Suprapubic skin (tissue), 4 donors: Measurements from ENCODE around the gene HIBCH. TPM values are rescaled to one million over a fixed set of nuclear protein-coding genes. Genes with fewer than 3 reads are reported as not detected.

Experiments
- DNase-seq, 2 donors: peaks; one replicate each; pipeline ENCODE4 v3.0.0-alpha.2; 2019; ENCODE audit warnings: low spot score in 2 of 2
- H3K27ac ChIP-seq: fragments of 200-600 bp; sonication (generic); one replicate; pipeline ENCODE4 v1.5.1; 2019
- H3K27me3 ChIP-seq: fragments of 200-600 bp; sonication (generic); one replicate; pipeline ENCODE4 v1.5.1; 2019
- H3K36me3 ChIP-seq: fragments of 200-600 bp; sonication (generic); one replicate; pipeline ENCODE4 v1.5.1; 2019
- H3K4me1 ChIP-seq: fragments of 200-600 bp; sonication (generic); one replicate; pipeline ENCODE4 v1.5.1; 2019
- H3K4me3 ChIP-seq: fragments of 200-600 bp; sonication (generic); one replicate; pipeline ENCODE4 v1.5.1; 2019; ENCODE audit warnings: mild to moderate bottlenecking
- H3K9me3 ChIP-seq: fragments of 200-600 bp; sonication (generic); one replicate; pipeline ENCODE4 v1.5.1; 2019
- EP300 ChIP-seq: sonication (generic); formaldehyde crosslinking; IDR thresholded peaks from one replicate; pipeline ENCODE4 v1.6.1; 2017; ENCODE audit warnings: antibody characterized with exemption
- POLR2A ChIP-seq, 2 donors: fragments of 450-650 bp; IDR thresholded peaks; one replicate each; pipeline ENCODE4 v1.6.1; 2017; ENCODE audit warnings: antibody characterized with exemption in 2 of 2, mild to moderate bottlenecking in 2 of 2, moderate library complexity in 2 of 2
- POLR2AphosphoS5 ChIP-seq, 3 donors: sonication (generic); formaldehyde crosslinking; IDR thresholded peaks; one replicate each; pipeline ENCODE4 v1.6.1; 2017; ENCODE audit warnings: antibody characterized with exemption in 3 of 3
- WGBS: methylation state at CpG from one replicate; pipeline ENCODE4 v1.1.5; 2018; 5-methylcytosine and 5-hydroxymethylcytosine counted together
- total RNA-seq, 4 donors: library from RNA; depleted of rRNA; stranded (reverse); fragments of >200 nt; gene quantifications; one replicate each; pipeline ENCODE4 v1.1.0, GENCODE V29; 2016
- TF ChIP-seq, protein P1 (sequence below), 2 donors: fragments of 200-600 bp in 1 of 2; fragments of 450-650 bp in 1 of 2; sonication (generic) in 1 of 2; IDR thresholded peaks; one replicate each; pipeline ENCODE4 v1.5.1; 2016 to 2019; ENCODE audit warnings: antibody characterized with exemption in 2 of 2, mild to moderate bottlenecking in 1 of 2, moderate library complexity in 1 of 2

The HIBCH gene
- total RNA-seq, 4 donors from 2014 or later: 22.9 to 30.4 (median 24.9) TPM

DNA sequence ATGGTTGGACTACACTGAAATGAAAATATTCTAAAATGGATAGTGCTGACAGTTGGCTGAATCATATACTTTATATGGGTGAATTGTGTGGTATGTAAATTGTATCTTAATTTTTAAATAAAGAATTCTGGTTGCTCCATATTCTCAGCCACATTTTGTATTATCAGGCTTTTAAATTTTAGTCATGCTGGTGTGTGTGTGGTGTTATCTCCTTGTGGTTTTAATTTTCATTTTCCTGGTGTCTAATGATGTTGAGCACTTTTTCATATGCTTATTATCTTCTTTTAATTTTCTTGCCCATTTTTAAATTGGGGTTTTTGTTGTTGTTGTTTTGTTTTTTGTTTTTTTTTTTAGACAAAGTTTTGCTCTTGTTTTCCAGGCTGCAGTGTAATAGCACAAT is 3.8 kb upstream of the HIBCH start:
- no peak for DNase-seq
- no peak overlapping the region for H3K4me3 ChIP-seq
- no peak for TF ChIP-seq POLR2A (IDR thresholded peaks at IDR 0.05)
- TF ChIP-seq, protein P1, sequence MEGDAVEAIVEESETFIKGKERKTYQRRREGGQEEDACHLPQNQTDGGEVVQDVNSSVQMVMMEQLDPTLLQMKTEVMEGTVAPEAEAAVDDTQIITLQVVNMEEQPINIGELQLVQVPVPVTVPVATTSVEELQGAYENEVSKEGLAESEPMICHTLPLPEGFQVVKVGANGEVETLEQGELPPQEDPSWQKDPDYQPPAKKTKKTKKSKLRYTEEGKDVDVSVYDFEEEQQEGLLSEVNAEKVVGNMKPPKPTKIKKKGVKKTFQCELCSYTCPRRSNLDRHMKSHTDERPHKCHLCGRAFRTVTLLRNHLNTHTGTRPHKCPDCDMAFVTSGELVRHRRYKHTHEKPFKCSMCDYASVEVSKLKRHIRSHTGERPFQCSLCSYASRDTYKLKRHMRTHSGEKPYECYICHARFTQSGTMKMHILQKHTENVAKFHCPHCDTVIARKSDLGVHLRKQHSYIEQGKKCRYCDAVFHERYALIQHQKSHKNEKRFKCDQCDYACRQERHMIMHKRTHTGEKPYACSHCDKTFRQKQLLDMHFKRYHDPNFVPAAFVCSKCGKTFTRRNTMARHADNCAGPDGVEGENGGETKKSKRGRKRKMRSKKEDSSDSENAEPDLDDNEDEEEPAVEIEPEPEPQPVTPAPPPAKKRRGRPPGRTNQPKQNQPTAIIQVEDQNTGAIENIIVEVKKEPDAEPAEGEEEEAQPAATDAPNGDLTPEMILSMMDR (IDR thresholded peaks at IDR 0.05): no peak
- no peak for TF ChIP-seq POLR2AphosphoS5 (IDR thresholded peaks at IDR 0.05)
- no peaks in the 10 kb centered on the region for H3K9me3 ChIP-seq
- no peak overlapping the region for H3K27ac ChIP-seq
- H3K27me3 ChIP-seq: no peaks in the 10 kb centered on the region
- H3K36me3 ChIP-seq: no peaks in the 10 kb centered on the region
- H3K4me1 ChIP-seq: peaks cover 17% of the 10 kb centered on the region

DNA sequence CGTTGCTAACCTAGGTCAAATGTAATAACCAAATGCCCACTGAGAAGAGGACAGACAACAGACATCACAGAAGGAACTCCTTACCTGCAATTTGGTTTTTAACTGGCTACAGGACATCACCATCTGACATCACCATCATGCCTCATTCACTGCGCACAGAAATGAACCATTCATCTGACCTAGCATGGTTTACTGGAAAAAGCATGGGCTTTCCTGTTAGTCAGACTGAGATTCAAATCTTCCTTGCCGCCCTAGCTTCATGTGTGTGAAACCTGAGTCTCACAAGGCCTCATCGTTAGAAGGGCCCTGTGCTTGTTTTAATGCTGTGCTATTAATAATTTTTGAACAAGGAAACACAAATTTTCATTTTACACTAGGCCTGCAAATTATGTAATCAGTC is 1.1 kb upstream of the HIBCH start:
- WGBS: 84% methylated on average over 4 of the region's 4 CpGs
- peaks cover 38% of the 10 kb centered on the region for H3K4me1 ChIP-seq
- H3K9me3 ChIP-seq: no peaks in the 10 kb centered on the region
- no peak for DNase-seq
- H3K27me3 ChIP-seq: no peaks in the 10 kb centered on the region
- H3K36me3 ChIP-seq: no peaks in the 10 kb centered on the region
- peak overlapping the region; percentile 93 for H3K27ac ChIP-seq
- no peak for TF ChIP-seq POLR2AphosphoS5 (IDR thresholded peaks at IDR 0.05)
- TF ChIP-seq, protein P1 (IDR thresholded peaks at IDR 0.05): no peak
- TF ChIP-seq POLR2A (IDR thresholded peaks at IDR 0.05): no peak
- TF ChIP-seq EP300: no peak
- H3K4me3 ChIP-seq: no peak overlapping the region

DNA sequence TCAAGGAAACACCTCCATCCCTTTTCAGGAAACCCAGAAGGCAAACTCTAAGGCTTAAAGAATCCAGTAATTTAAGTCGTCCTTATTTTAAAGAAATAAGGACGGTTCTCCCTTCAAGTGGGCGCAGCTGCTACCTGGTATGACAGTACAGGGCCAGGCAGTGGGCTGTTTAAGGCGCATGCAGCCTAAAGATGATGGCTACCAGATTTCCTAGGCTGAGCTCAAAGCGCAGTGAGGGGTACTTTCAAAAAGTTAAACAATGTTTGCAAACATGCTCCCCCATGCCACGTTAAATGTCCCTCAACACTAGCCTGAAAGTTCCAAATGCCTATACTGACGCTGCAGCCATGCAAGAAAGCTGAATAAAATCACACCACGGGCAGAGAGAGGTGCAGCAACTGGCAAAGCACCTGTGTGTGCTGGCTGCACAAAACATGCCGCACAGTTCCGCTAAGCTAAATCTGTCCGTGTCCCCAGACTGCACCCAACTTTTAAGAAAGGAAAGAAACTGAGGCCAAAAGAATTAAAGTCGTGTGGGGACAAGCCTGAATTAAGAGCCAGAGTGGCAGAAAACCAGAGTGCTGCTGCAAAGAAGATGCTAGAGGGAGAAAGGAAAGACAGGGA is 583 bp downstream of the HIBCH start:
- Histone ChIP-seq H3K36me3 (no peaks in the 10 kb centered on the region), H3K27ac (peak overlapping the region; percentile 93), H3K4me1 (peaks cover 52% of the 10 kb centered on the region), H3K4me3 (peak overlapping the region; percentile 84), H3K27me3 (no peaks in the 10 kb centered on the region), H3K9me3 (no peaks in the 10 kb centered on the region)
- TF ChIP-seq, protein P1 (IDR thresholded peaks at IDR 0.05): no peak
- no peak for TF ChIP-seq EP300
- TF ChIP-seq POLR2AphosphoS5 (IDR thresholded peaks at IDR 0.05): no peak
- no peak for TF ChIP-seq POLR2A (IDR thresholded peaks at IDR 0.05)
- WGBS: 2% methylated on average over 12 of the region's 12 CpGs
- DNase-seq: no peak

DNA sequence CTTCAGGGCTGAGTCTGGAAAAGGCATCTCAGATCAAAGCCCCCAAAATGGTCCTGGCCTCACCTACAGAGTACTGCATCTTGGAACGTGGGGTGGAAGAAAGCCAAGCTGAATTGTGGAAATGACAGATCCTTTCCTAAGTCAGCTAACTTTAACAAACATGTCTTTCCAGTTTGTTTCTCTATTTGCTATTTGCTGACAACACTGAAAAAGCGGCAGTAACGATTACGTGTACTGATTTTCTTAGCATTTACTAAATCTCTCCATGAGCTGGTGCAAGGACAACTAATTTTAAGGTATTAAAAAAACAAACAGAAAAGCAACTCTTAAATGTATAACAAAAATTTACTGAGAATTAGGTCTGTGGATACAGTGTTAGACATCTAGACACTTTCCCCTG is 1.1 kb downstream of the HIBCH start:
- Histone ChIP-seq H3K27me3 (no peaks in the 10 kb centered on the region), H3K9me3 (no peaks in the 10 kb centered on the region), H3K4me1 (peaks cover 57% of the 10 kb centered on the region), H3K27ac (peak overlapping the region; percentile 93), H3K4me3 (peak overlapping the region; percentile 84), H3K36me3 (no peaks in the 10 kb centered on the region)
- TF ChIP-seq POLR2AphosphoS5 (IDR thresholded peaks at IDR 0.05) (no peak), EP300 (no peak), POLR2A (IDR thresholded peaks at IDR 0.05) (no peak)
- TF ChIP-seq, protein P1 (IDR thresholded peaks at IDR 0.05): no peak
- no peak for DNase-seq
- 33% methylated on average over 4 of the region's 4 CpGs for WGBS

DNA sequence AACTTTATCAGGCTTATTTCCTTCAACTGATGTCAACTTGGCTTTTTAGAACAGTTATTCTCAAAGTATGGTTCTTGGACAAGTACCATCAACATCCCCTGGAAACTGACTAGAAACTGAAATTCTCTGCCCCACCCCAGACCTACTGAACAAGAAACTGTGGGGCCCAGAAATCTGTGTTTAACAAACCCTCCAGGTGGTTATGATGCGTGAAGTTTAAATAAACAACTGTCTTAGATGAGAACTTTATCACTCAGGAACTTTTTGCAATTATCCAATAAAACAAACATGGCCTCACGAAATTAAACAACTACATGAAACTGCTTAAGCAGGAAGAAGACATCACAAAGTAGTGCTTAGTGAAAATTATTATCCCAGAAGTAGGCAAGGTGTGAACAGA is 4.4 kb downstream of the HIBCH start:
- 67% methylated on average over 2 of the region's 2 CpGs for whole genome bisulfite sequencing
- Histone ChIP-seq H3K27ac (no peak overlapping the region), H3K27me3 (no peaks in the 10 kb centered on the region), H3K36me3 (peaks cover 3% of the 10 kb centered on the region), H3K4me3 (no peak overlapping the region), H3K4me1 (peaks cover 59% of the 10 kb centered on the region), H3K9me3 (no peaks in the 10 kb centered on the region)
- no peak for TF ChIP-seq EP300
- TF ChIP-seq, protein P1 (IDR thresholded peaks at IDR 0.05): no peak
- TF ChIP-seq POLR2AphosphoS5 (IDR thresholded peaks at IDR 0.05): no peak
- no peak for TF ChIP-seq POLR2A (IDR thresholded peaks at IDR 0.05)
- no peak for DNase-seq
